Spleen (tissue), 7 donors: ENCODE results near the gene TJP1.

Source experiments
- POLR2A ChIP-seq, 3 donors: fragments of 450-650 bp; IDR thresholded peaks; one replicate each; pipeline ENCODE4 v1.5.1; 2017; ENCODE audit warnings: antibody characterized with exemption in 3 of 3, mild to moderate bottlenecking in 1 of 3
- TF ChIP-seq, protein P1 (sequence below), 11 experiments: fragments of 200-600 bp in 7 of 11; fragments of 450-650 bp in 4 of 11; sonication (generic) in 4 of 11; IDR thresholded peaks in 8 of 11; conservative IDR thresholded peaks in 3 of 11; 1 replicate in 7 of 11; 2 replicates in 4 of 11; pipeline versions ENCODE4 v1.4.0 to v1.8.0; 2016 to 2021; ENCODE audit warnings: antibody characterized with exemption in 11 of 11, inconsistent platforms in 4 of 11, mild to moderate bottlenecking in 1 of 11
- donor health status: DM: no; HTN: no; CAD: no; lungs with moderate emphysema.
- donor health status: DM: no; HTN: no; CAD: no.
- donor health status: DM: no; HTN: no; CAD: no.

DNA sequence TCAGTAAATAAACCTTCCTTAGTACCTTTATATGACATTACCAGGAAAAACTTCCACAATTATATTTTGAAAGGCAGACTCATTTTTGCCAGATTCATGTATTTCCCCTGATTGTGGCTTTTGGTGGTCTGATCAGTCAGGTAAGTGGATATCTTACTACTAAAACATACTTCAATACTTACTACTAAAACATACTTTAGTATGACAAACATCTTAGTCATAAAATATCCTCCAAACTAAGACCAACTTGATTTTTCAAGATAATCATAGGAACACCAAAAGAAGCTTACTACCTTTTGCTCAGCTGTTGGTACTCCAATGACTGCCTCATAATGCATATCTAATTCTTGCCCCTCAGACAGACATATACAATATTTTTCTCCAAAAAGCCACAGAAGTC lies 9.3 kb downstream of the TJP1 start:
- TF ChIP-seq POLR2A (IDR thresholded peaks at IDR 0.05): no peak
- TF ChIP-seq, protein P1, sequence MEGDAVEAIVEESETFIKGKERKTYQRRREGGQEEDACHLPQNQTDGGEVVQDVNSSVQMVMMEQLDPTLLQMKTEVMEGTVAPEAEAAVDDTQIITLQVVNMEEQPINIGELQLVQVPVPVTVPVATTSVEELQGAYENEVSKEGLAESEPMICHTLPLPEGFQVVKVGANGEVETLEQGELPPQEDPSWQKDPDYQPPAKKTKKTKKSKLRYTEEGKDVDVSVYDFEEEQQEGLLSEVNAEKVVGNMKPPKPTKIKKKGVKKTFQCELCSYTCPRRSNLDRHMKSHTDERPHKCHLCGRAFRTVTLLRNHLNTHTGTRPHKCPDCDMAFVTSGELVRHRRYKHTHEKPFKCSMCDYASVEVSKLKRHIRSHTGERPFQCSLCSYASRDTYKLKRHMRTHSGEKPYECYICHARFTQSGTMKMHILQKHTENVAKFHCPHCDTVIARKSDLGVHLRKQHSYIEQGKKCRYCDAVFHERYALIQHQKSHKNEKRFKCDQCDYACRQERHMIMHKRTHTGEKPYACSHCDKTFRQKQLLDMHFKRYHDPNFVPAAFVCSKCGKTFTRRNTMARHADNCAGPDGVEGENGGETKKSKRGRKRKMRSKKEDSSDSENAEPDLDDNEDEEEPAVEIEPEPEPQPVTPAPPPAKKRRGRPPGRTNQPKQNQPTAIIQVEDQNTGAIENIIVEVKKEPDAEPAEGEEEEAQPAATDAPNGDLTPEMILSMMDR (IDR thresholded peaks at IDR 0.05 in 8 of 11, conservative IDR thresholded peaks at IDR 0.05 in 3 of 11): no peak
